ENCODE results near the gene SLFN5. TPM values are rescaled to one million over a fixed set of nuclear protein-coding genes. Genes with fewer than 3 reads are reported as not detected.
"Not testable (repeated sequence)": the region's sequence is repeated elsewhere in the genome, so short reads cannot be mapped to it uniquely, and the experiment has no call there.

SLFN5 gene
- total and polyA plus RNA-seq, 10 donors = 3.2 to 110 (median 71.0) TPM

GRCh38 chr17:35298639-35299038, 55.8 kb downstream of the SLFN5 start:
- Histone ChIP-seq H3K4me3 (no peak overlapping the region), H3K9me3 (peaks cover 0 to 43% (median 22%) of the 10 kb centered on the region in 8 donors), H3K4me1 (no peaks in the 10 kb centered on the region), H3K36me3 (no peaks in the 10 kb centered on the region), H3K27me3 (replicated peaks in 1 of 7) (no peaks in the 10 kb centered on the region), H3K27ac (no peak overlapping the region)
- intact Hi-C loops (cut with DNase I; ENCODE audit: low total_unique reads) = no loop called here
- TF ChIP-seq POLR2A (IDR thresholded peaks at IDR 0.05) = no peak
- no peak for TF ChIP-seq POLR2AphosphoS5 (IDR thresholded peaks at IDR 0.05)
- no peak for TF ChIP-seq CTCF (IDR thresholded peaks at IDR 0.05 in 8 of 11, conservative IDR thresholded peaks at IDR 0.05 in 3 of 11)
- DNase-seq = no peak

- WGBS, 5 donors = 60 to 83% (median 67%) methylated on average over 5 of the region's 5 CpGs
- intact Hi-C loops (cut with DNase I; ENCODE audit: low total_unique reads) = no loop called here
- Histone ChIP-seq H3K27ac (no peak overlapping the region), H3K36me3 (no peaks in the 10 kb centered on the region), H3K9me3 (peaks cover 0 to 48% (median 27%) of the 10 kb centered on the region in 8 donors), H3K4me3 (no peak overlapping the region), H3K4me1 (no peaks in the 10 kb centered on the region), H3K27me3 (replicated peaks in 1 of 7) (no peaks in the 10 kb centered on the region)
- TF ChIP-seq POLR2A (IDR thresholded peaks at IDR 0.05) = no peak
- no peak for TF ChIP-seq CTCF (IDR thresholded peaks at IDR 0.05 in 8 of 11, conservative IDR thresholded peaks at IDR 0.05 in 3 of 11)
- no peak for TF ChIP-seq POLR2AphosphoS5 (IDR thresholded peaks at IDR 0.05)
- no peak for DNase-seq
Observed at GRCh38 chr17:35299135-35299534, 56.3 kb downstream of the SLFN5 start.

- WGBS, 5 donors = 37 to 82% (median 60%) methylated on average over 3 of the region's 3 CpGs
- H3K4me3 ChIP-seq; H3K36me3 ChIP-seq; DNase-seq; intact Hi-C loops (cut with DNase I; ENCODE audit: low total_unique reads); H3K27ac ChIP-seq; H3K27me3 ChIP-seq (replicated peaks in 1 of 7): not testable (repeated sequence)
- Histone ChIP-seq H3K9me3 (peaks cover 0 to 18% (median 5%) of the 10 kb centered on the region in 8 donors), H3K4me1 (peaks cover 0 to 23% (median 18%) of the 10 kb centered on the region in 6 donors)
Observed at GRCh38 chr17:35309345-35309744, 66.5 kb downstream of the SLFN5 start.

GRCh38 chr17:35312346-35312745, 69.5 kb downstream of the SLFN5 start:
- Histone ChIP-seq H3K27ac (peak overlapping the region in 4 of 8 donors; percentile 86 to 87 (median 87)), H3K36me3 (no peaks in the 10 kb centered on the region), H3K4me1 (peaks cover 3 to 34% (median 24%) of the 10 kb centered on the region in 6 donors), H3K4me3 (no peak overlapping the region), H3K9me3 (peaks cover 0 to 15% (median 5%) of the 10 kb centered on the region in 8 donors), H3K27me3 (replicated peaks in 1 of 7) (no peaks in the 10 kb centered on the region)
- WGBS, 5 donors = 53 to 66% (median 60%) methylated on average over 3 of the region's 3 CpGs
- TF ChIP-seq POLR2AphosphoS5 (IDR thresholded peaks at IDR 0.05) = no peak
- TF ChIP-seq POLR2A (IDR thresholded peaks at IDR 0.05) = no peak
- no peak for TF ChIP-seq CTCF (IDR thresholded peaks at IDR 0.05 in 8 of 11, conservative IDR thresholded peaks at IDR 0.05 in 3 of 11)
- intact Hi-C loops (cut with DNase I; ENCODE audit: low total_unique reads) = loop anchor here (2.0 to 10.0 kb wide), 2 partner anchors 220 to 432 kb away; no protein-coding TSS in a partner anchor
- DNase-seq = no peak

Measured in spleen (tissue), 11 donors.